SU-DHL-6 (cell line): ENCODE results near the gene CHCHD3.

Source experiments
- EZH2phosphoT487 ChIP-seq: fragments of 200-600 bp; sonication (generic), shearing (Covaris generic); conservative IDR thresholded peaks from 2 replicates; pipeline ENCODE4 v1.6.1; 2018; ENCODE audit warnings: mild to moderate bottlenecking, antibody characterized with exemption, low read length, moderate library complexity, mixed read lengths
- TF ChIP-seq, protein P1 (sequence below): fragments of 200-600 bp; sonication (generic); IDR thresholded peaks from one replicate; pipeline ENCODE4 v1.5.1; 2017; ENCODE audit warnings: antibody characterized with exemption, mild to moderate bottlenecking, low read length, moderate library complexity; ENCODE audit not compliant: insufficient read depth, poor library complexity, severe bottlenecking

DNA sequence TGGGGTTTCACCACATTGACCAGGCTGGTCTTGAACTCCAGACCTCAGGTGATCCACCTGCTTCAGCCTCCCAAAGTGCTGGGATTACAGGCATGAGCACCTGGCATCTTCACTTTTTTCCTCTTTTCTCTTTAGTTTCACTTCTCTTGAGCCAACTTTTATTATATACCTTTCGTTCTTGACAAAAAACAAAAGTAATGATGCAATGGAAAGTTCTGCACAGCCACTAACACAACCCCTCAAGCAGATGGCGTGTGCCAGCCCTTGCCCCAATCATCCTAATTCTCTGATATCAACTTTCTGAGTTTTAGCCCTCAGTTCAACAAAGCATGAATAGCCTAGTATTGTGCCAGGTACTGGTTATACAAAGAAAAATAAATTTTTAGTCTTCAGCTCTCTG lies 223.6 kb downstream of the CHCHD3 start:
- TF ChIP-seq, protein P1, sequence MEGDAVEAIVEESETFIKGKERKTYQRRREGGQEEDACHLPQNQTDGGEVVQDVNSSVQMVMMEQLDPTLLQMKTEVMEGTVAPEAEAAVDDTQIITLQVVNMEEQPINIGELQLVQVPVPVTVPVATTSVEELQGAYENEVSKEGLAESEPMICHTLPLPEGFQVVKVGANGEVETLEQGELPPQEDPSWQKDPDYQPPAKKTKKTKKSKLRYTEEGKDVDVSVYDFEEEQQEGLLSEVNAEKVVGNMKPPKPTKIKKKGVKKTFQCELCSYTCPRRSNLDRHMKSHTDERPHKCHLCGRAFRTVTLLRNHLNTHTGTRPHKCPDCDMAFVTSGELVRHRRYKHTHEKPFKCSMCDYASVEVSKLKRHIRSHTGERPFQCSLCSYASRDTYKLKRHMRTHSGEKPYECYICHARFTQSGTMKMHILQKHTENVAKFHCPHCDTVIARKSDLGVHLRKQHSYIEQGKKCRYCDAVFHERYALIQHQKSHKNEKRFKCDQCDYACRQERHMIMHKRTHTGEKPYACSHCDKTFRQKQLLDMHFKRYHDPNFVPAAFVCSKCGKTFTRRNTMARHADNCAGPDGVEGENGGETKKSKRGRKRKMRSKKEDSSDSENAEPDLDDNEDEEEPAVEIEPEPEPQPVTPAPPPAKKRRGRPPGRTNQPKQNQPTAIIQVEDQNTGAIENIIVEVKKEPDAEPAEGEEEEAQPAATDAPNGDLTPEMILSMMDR, result no peak
- no peak for TF ChIP-seq EZH2phosphoT487
